Stimulated activated CD8-positive, alpha-beta memory T cell treated with anti-CD3 and anti-CD28 coated beads, Interleukin-15, amount 100 ng/mL, for 1 hour (primary cell): ENCODE results near the gene ZNF750.

Experiments
- DNase-seq: peaks from one replicate; pipeline ENCODE4 v3.0.0-alpha.2; 2020; ENCODE audit warnings: low read depth

ZNF750 gene

GRCh38 chr17:82835122-82835521, 4.7 kb downstream of the ZNF750 start:
- DNase-seq: no peak

GRCh38 chr17:82832881-82833475, 6.8 kb downstream of the ZNF750 start:
- DNase-seq: no peak

GRCh38 chr17:82832411-82832810, 7.4 kb downstream of the ZNF750 start:
- no peak for DNase-seq

GRCh38 chr17:82831818-82832200, 8.0 kb downstream of the ZNF750 start:
- DNase-seq: no peak

GRCh38 chr17:82831041-82831817, 8.6 kb downstream of the ZNF750 start:
- no peak for DNase-seq

GRCh38 chr17:82830249-82830661, 9.6 kb downstream of the ZNF750 start:
- no peak for DNase-seq

- no peak for DNase-seq
Measured at GRCh38 chr17:82828875-82829487, 10.8 kb downstream of the ZNF750 start.

- no peak for DNase-seq
Measured at GRCh38 chr17:82826956-82827355, 12.9 kb downstream of the ZNF750 start.

- no peak for DNase-seq
Measured at GRCh38 chr17:82826211-82826610, 13.6 kb downstream of the ZNF750 start.

GRCh38 chr17:82825540-82826124, 14.2 kb downstream of the ZNF750 start:
- DNase-seq: no peak

GRCh38 chr17:82823004-82823403, 16.8 kb downstream of the ZNF750 start:
- no peak for DNase-seq

- DNase-seq: no peak
Measured at GRCh38 chr17:82822281-82822680, 17.5 kb downstream of the ZNF750 start.

GRCh38 chr17:82821554-82821953, 18.3 kb downstream of the ZNF750 start:
- no peak for DNase-seq

GRCh38 chr17:82820278-82821251, 19.3 kb downstream of the ZNF750 start:
- no peak for DNase-seq

GRCh38 chr17:82817947-82818346, 21.9 kb downstream of the ZNF750 start:
- DNase-seq: no peak

GRCh38 chr17:82816358-82816757, 23.5 kb downstream of the ZNF750 start:
- no peak for DNase-seq

- DNase-seq: no peak
Measured at GRCh38 chr17:82815790-82816305, 24.0 kb downstream of the ZNF750 start.

- DNase-seq: no peak
Measured at GRCh38 chr17:82815354-82815753, 24.5 kb downstream of the ZNF750 start.

GRCh38 chr17:82814834-82815233, 25.0 kb downstream of the ZNF750 start:
- DNase-seq: no peak

- DNase-seq: no peak
Measured at GRCh38 chr17:82813299-82814051, 26.3 kb downstream of the ZNF750 start.

- DNase-seq: no peak
Measured at GRCh38 chr17:82812601-82813000, 27.2 kb downstream of the ZNF750 start.
